ENCODE measurements around the gene PTK6. TPM values are rescaled to one million over a fixed set of nuclear protein-coding genes. Genes with fewer than 3 reads are reported as not detected.

PTK6 gene
- total and polyA plus RNA-seq, 2 donors (not counting 1 experiment from before 2014, with no cell fraction given), result 0.86 to 2.3 TPM

DNA sequence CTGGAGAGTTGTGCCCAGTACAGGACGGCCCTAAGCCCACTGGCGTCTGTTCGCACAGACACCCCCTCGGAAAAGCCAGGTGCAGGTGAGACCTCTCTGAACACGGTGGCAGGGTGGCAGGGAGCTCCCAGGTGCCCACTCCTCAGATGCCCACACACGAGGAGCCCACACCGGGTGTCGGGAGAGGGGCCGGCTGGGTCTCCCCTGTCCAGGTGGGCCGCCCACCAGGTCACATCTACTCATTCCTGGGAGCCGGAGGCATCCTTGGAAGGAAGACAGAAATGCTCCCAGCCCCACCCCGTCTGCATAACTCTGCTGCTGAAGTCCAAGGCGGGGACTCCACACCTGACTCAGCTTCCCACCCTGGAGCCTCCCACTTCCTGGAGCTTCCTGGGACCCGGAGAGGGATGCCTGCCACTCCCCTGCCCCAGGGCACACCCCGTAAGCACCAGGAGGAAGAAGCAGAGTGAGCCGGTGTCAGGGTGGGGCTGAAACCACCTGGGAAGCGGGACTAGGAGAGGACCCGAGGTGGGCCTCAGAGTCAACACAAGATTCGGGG, 7.9 kb upstream of the PTK6 start:
- 81% methylated on average over 19 of the region's 19 CpGs for WGBS (ENCODE audit: insufficient coverage)
- no peak overlapping the region for H3K27ac ChIP-seq (ENCODE audit: low read length in 2 of 2)
- H3K4me1 ChIP-seq (ENCODE audit: control insufficient read depth in 2 of 2, insufficient read depth in 2 of 2, low read length in 2 of 2), result peaks cover 44 to 69% of the 10 kb centered on the region in 2 donors
- no peaks in the 10 kb centered on the region for H3K36me3 ChIP-seq (replicated peaks in 1 of 2; ENCODE audit: control extremely low read depth in 1 of 2, control insufficient read depth in 1 of 2, extremely low read depth in 1 of 2, insufficient read depth in 2 of 2, low read length in 1 of 2)
- Mint-ChIP-seq H3K27me3 (no peaks in the 10 kb centered on the region), H3K27ac (peak overlapping the region; percentile 70), H3K4me3 (peak overlapping the region; percentile 42), H3K4me1 (peaks cover 56% of the 10 kb centered on the region), H3K9me3 (ENCODE audit: insufficient read depth) (no peaks in the 10 kb centered on the region)
- ATAC-seq (ENCODE audit: low read depth), result no peak
- H2AFZ ChIP-seq (ENCODE audit: insufficient read depth, low read depth, low read length, poor library complexity, severe bottlenecking), result no peak overlapping the region
- CTCF ChIA-PET, result no interaction called here
- peak overlapping the region; percentile 24 for H3K4me2 ChIP-seq (replicated peaks; ENCODE audit: low read depth, low read length, poor library complexity, severe bottlenecking)
- no peak overlapping the region for H3K4me3 ChIP-seq (ENCODE audit: control extremely low read depth in 1 of 5, extremely low read depth in 1 of 5, insufficient read depth in 1 of 5, low read depth in 2 of 5, low read length in 4 of 5)
- no peaks in the 10 kb centered on the region for H4K20me1 ChIP-seq (ENCODE audit: control insufficient read depth, insufficient read depth, low read length, poor library complexity, severe bottlenecking)
- H3K9ac ChIP-seq (ENCODE audit: low read length), result no peak overlapping the region
- TF ChIP-seq EZH2 (IDR thresholded peaks at IDR 0.05; ENCODE audit: borderline replicate concordance, insufficient read depth, low read depth, low read length, poor library complexity, severe bottlenecking), result no peak
- TF ChIP-seq, protein P1, sequence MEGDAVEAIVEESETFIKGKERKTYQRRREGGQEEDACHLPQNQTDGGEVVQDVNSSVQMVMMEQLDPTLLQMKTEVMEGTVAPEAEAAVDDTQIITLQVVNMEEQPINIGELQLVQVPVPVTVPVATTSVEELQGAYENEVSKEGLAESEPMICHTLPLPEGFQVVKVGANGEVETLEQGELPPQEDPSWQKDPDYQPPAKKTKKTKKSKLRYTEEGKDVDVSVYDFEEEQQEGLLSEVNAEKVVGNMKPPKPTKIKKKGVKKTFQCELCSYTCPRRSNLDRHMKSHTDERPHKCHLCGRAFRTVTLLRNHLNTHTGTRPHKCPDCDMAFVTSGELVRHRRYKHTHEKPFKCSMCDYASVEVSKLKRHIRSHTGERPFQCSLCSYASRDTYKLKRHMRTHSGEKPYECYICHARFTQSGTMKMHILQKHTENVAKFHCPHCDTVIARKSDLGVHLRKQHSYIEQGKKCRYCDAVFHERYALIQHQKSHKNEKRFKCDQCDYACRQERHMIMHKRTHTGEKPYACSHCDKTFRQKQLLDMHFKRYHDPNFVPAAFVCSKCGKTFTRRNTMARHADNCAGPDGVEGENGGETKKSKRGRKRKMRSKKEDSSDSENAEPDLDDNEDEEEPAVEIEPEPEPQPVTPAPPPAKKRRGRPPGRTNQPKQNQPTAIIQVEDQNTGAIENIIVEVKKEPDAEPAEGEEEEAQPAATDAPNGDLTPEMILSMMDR (IDR thresholded peaks at IDR 0.05), result no peak
- DNase-seq, result no peak
- H3K27me3 ChIP-seq (replicated peaks in 1 of 4; ENCODE audit: control extremely low read depth in 1 of 4, control insufficient read depth in 3 of 4, insufficient read depth in 4 of 4, low read length in 3 of 4), result peaks cover 0 to 8% (median 1%) of the 10 kb centered on the region in 4 experiments
- intact Hi-C loops (cut with micrococcal nuclease), result no loop called here
- POLR2A ChIA-PET, result no interaction called here
- H3K79me2 ChIP-seq (ENCODE audit: control insufficient read depth, insufficient read depth, low read length), result no peaks in the 10 kb centered on the region
- H3K9me3 ChIP-seq (ENCODE audit: control extremely low read depth in 1 of 3, control insufficient read depth in 2 of 3, insufficient read depth in 1 of 3, low read length in 2 of 3), result no peaks in the 10 kb centered on the region

DNA sequence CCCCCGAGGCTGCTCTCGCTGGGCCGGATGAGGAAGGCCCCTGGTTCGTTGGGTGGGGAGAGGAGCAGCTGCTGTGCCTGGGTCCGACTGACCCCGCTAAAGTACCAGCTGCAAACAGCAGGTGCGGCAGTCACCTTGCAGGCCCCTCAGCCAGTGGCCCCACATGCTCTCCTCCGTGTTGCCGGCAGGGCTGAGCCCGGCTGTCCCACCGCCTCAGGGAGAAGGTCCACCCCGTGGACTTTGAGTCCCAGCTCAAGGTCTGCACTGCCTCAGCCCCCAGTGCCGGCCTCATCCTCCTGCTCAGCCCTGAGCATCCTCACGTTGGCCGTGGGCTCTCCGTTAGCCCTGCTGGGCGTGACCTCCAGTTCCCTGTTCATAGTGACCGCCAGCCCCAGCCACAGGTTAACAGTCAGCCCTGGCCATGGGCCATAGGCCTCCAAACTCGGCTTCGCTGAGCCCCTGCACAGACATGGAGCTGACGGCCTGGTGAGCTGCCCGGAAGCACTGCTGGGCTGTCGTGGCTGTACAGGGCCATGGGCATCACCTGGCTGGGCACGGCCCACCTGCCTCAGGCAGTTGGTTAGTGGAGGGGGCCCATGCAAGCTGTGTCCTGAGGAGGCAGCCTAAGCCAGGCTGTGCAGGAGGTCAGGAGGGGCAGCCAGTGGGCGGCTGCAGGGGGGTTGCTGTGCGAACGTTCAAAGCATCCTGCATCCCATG, 7.2 kb upstream of the PTK6 start:
- Mint-ChIP-seq H3K9me3 (ENCODE audit: insufficient read depth) (no peaks in the 10 kb centered on the region), H3K4me1 (peaks cover 57% of the 10 kb centered on the region), H3K27ac (peak overlapping the region; percentile 70), H3K4me3 (no peak overlapping the region), H3K27me3 (no peaks in the 10 kb centered on the region)
- ChIA-PET POLR2A (interaction anchor here (2.0 kb wide), 1 partner anchor 8 kb away, joined by 8 read pairs; no protein-coding TSS in a partner anchor), CTCF (interaction anchor here (2.8 kb wide), 1 partner anchor 8 kb away, joined by 10 read pairs; no protein-coding TSS in a partner anchor)
- TF ChIP-seq, protein P1 (IDR thresholded peaks at IDR 0.05), result no peak
- TF ChIP-seq EZH2 (IDR thresholded peaks at IDR 0.05; ENCODE audit: borderline replicate concordance, insufficient read depth, low read depth, low read length, poor library complexity, severe bottlenecking), result no peak
- H3K4me2 ChIP-seq (replicated peaks; ENCODE audit: low read depth, low read length, poor library complexity, severe bottlenecking), result no peak overlapping the region
- 86% methylated on average over 27 of the region's 27 CpGs for WGBS (ENCODE audit: insufficient coverage)
- no peak overlapping the region for H3K4me3 ChIP-seq (ENCODE audit: control extremely low read depth in 1 of 5, extremely low read depth in 1 of 5, insufficient read depth in 1 of 5, low read depth in 2 of 5, low read length in 4 of 5)
- H3K9me3 ChIP-seq (ENCODE audit: control extremely low read depth in 1 of 3, control insufficient read depth in 2 of 3, insufficient read depth in 1 of 3, low read length in 2 of 3), result no peaks in the 10 kb centered on the region
- intact Hi-C loops (cut with micrococcal nuclease), result no loop called here
- H3K9ac ChIP-seq (ENCODE audit: low read length), result no peak overlapping the region
- no peak overlapping the region for H2AFZ ChIP-seq (ENCODE audit: insufficient read depth, low read depth, low read length, poor library complexity, severe bottlenecking)
- H3K27ac ChIP-seq (ENCODE audit: low read length in 2 of 2), result no peak overlapping the region
- peaks cover 0 to 5% (median 1%) of the 10 kb centered on the region in 4 experiments for H3K27me3 ChIP-seq (replicated peaks in 1 of 4; ENCODE audit: control extremely low read depth in 1 of 4, control insufficient read depth in 3 of 4, insufficient read depth in 4 of 4, low read length in 3 of 4)
- DNase-seq, result no peak
- H3K36me3 ChIP-seq (replicated peaks in 1 of 2; ENCODE audit: control extremely low read depth in 1 of 2, control insufficient read depth in 1 of 2, extremely low read depth in 1 of 2, insufficient read depth in 2 of 2, low read length in 1 of 2), result no peaks in the 10 kb centered on the region
- no peaks in the 10 kb centered on the region for H4K20me1 ChIP-seq (ENCODE audit: control insufficient read depth, insufficient read depth, low read length, poor library complexity, severe bottlenecking)
- H3K4me1 ChIP-seq (ENCODE audit: control insufficient read depth in 2 of 2, insufficient read depth in 2 of 2, low read length in 2 of 2), result peaks cover 42 to 70% of the 10 kb centered on the region in 2 donors
- ATAC-seq (ENCODE audit: low read depth), result no peak
- H3K79me2 ChIP-seq (ENCODE audit: control insufficient read depth, insufficient read depth, low read length), result no peaks in the 10 kb centered on the region
